Ascending aorta (tissue), 2 donors: ENCODE data around the gene EIF4G3. TPM values are rescaled to one million over a fixed set of nuclear protein-coding genes. Genes with fewer than 3 reads are reported as not detected.

Source experiments
- DNase-seq, 2 donors: peaks; one replicate each; pipeline ENCODE4 v3.0.0-alpha.2; 2019; ENCODE audit warnings: low spot score in 2 of 2
- H3K27ac ChIP-seq, 2 donors: fragments of 200-600 bp; sonication (generic); one replicate each; pipeline ENCODE4 v1.5.1; 2016 to 2017; ENCODE audit warnings: mild to moderate bottlenecking in 1 of 2
- H3K27me3 ChIP-seq: fragments of 200-600 bp; sonication (generic); one replicate; pipeline ENCODE4 v1.5.1; 2017
- H3K36me3 ChIP-seq, 2 donors: fragments of 200-600 bp; sonication (generic); one replicate each; pipeline ENCODE4 v1.5.1; 2016
- H3K4me1 ChIP-seq, 2 donors: fragments of 200-600 bp; sonication (generic); one replicate each; pipeline ENCODE4 v1.5.1; 2016 to 2017; ENCODE audit warnings: mild to moderate bottlenecking in 1 of 2
- H3K4me3 ChIP-seq, 2 donors: fragments of 200-600 bp; sonication (generic); one replicate each; pipeline ENCODE4 v1.5.1; 2016 to 2017; ENCODE audit warnings: mild to moderate bottlenecking in 1 of 2
- H3K9me3 ChIP-seq, 2 donors: fragments of 200-600 bp; sonication (generic); one replicate each; pipeline ENCODE4 v1.5.1; 2016
- intact Hi-C: fragments of 100-400 bp; cut with DNase I; formaldehyde crosslinking; loops from one replicate; pipeline ENCODE4 v1.15.1; 2023
- total RNA-seq: library from RNA; depleted of rRNA; stranded (reverse); fragments of >200 nt; gene quantifications from one replicate; pipeline ENCODE4 v1.1.0, GENCODE V29; 2016
- TF ChIP-seq, protein P1 (sequence below), 3 experiments: fragments of 200-600 bp in 2 of 3; fragments of 450-650 bp in 1 of 3; sonication (generic) in 2 of 3; IDR thresholded peaks; one replicate each; pipeline ENCODE4 v1.5.1; 2016 to 2019; ENCODE audit warnings: antibody characterized with exemption in 3 of 3, mild to moderate bottlenecking in 1 of 3, moderate library complexity in 1 of 3

The EIF4G3 gene
- total RNA-seq, 1 donor from 2014 or later, result 33.7 TPM

DNA sequence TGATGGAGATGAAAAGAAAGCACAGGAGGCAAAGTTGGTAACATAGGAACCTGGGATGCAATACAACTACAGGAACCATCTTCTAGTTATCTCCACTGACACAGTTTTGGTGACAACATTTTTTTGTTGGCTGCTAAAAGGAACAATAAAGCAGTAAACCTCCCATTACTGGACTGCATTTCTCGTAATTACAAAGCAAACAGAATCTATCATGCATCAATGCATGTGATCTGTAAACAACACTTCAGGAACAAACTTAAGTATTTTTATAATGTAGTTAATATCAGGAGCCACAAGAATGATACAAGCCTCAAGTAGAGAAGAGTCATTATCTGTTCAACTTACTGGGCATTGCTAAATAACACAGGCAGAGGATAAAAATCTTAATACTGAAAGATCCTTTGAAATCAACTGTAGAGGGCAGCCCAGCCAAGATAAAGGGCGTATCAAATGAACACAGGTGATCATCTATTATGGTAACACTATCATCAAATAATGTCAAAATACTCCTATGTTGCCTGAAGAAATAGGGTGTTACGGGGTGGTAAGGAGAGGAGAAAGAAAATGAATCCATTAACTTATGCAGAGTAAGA is 193.3 kb downstream of the EIF4G3 start:
- no peak overlapping the region for H3K4me3 ChIP-seq
- H3K4me1 ChIP-seq, result no peaks in the 10 kb centered on the region
- intact Hi-C loops, result loop anchor here (2.0 kb wide), 1 partner anchor 211 kb away; no protein-coding TSS in a partner anchor
- H3K9me3 ChIP-seq, result no peaks in the 10 kb centered on the region
- no peaks in the 10 kb centered on the region for H3K27me3 ChIP-seq
- TF ChIP-seq, protein P1, sequence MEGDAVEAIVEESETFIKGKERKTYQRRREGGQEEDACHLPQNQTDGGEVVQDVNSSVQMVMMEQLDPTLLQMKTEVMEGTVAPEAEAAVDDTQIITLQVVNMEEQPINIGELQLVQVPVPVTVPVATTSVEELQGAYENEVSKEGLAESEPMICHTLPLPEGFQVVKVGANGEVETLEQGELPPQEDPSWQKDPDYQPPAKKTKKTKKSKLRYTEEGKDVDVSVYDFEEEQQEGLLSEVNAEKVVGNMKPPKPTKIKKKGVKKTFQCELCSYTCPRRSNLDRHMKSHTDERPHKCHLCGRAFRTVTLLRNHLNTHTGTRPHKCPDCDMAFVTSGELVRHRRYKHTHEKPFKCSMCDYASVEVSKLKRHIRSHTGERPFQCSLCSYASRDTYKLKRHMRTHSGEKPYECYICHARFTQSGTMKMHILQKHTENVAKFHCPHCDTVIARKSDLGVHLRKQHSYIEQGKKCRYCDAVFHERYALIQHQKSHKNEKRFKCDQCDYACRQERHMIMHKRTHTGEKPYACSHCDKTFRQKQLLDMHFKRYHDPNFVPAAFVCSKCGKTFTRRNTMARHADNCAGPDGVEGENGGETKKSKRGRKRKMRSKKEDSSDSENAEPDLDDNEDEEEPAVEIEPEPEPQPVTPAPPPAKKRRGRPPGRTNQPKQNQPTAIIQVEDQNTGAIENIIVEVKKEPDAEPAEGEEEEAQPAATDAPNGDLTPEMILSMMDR (IDR thresholded peaks at IDR 0.05), result no peak
- no peak for DNase-seq
- H3K27ac ChIP-seq, result no peak overlapping the region
- no peaks in the 10 kb centered on the region for H3K36me3 ChIP-seq

DNA sequence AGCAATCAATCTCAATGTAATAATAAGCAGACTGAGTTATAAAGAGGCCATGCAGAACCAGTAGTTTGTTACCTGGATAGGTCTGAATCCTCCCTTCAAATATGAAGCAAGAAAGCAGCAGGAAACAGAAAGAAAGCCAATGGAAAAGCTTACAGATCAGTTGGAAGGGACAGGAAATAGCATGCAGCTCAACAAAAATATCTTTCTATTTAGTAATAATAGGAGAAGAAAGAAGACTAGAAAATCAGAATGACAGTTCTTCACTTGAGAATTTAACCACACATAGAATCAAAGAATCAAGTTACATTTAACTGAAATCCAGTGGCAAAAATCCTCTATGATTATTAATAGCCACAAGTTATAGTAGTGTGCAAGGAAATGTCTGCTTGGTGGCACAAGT is 194.4 kb downstream of the EIF4G3 start:
- H3K4me1 ChIP-seq, result no peaks in the 10 kb centered on the region
- H3K36me3 ChIP-seq, result no peaks in the 10 kb centered on the region
- no peaks in the 10 kb centered on the region for H3K27me3 ChIP-seq
- no peak overlapping the region for H3K4me3 ChIP-seq
- TF ChIP-seq, protein P1 (IDR thresholded peaks at IDR 0.05), result no peak
- DNase-seq, result no peak
- intact Hi-C loops, result loop anchor here (2.0 kb wide), 1 partner anchor 212 kb away; no protein-coding TSS in a partner anchor
- H3K27ac ChIP-seq, result no peak overlapping the region
- H3K9me3 ChIP-seq, result no peaks in the 10 kb centered on the region

DNA sequence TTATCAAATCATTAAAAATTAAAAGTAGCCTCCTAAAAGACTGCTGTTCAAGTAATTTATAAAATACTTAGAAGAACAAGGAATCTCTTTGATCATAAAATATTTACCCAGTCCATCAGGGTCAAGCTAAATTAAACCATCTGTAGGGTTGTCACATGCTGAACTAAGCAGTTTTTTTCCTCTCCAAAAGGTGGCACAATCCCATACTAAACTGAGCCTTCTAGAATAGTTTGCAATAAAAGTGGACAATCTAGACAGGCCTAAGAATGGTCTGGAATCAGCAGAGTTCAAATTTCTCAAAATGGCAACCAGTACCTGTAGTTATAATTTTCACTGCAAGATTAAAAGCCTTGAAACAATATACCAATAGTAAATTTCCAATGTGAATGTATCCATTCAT is 194.8 kb downstream of the EIF4G3 start:
- no peaks in the 10 kb centered on the region for H3K9me3 ChIP-seq
- no peaks in the 10 kb centered on the region for H3K36me3 ChIP-seq
- DNase-seq, result no peak
- no peak overlapping the region for H3K27ac ChIP-seq
- intact Hi-C loops, result loop anchor here (2.0 kb wide), 1 partner anchor 213 kb away; no protein-coding TSS in a partner anchor
- no peaks in the 10 kb centered on the region for H3K4me1 ChIP-seq
- H3K4me3 ChIP-seq, result no peak overlapping the region
- TF ChIP-seq, protein P1 (IDR thresholded peaks at IDR 0.05), result peak; percentile 24 to 51 (median 27)
- no peaks in the 10 kb centered on the region for H3K27me3 ChIP-seq

DNA sequence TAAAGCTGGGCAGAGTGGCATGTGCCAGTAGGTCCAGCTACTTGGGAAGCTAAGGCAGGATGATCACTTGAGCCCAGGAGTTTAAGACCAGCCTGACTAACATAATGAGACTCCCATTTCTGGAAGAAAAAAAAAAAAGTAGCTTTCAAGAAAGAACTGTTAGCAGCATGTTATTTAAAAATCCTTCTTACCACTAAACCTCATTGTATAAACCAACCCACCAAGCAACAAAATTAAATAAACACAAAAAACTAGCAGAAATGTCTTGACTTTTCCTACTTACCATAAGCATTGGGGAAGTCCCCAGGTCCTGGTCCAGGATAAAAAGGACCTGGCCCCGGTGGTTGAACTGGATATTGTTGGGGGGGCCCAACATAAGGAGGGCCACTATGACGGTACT is 196.6 kb downstream of the EIF4G3 start:
- no peaks in the 10 kb centered on the region for H3K36me3 ChIP-seq
- DNase-seq, result no peak
- no peak overlapping the region for H3K27ac ChIP-seq
- H3K27me3 ChIP-seq, result no peaks in the 10 kb centered on the region
- no peaks in the 10 kb centered on the region for H3K4me1 ChIP-seq
- intact Hi-C loops, result no loop called here
- TF ChIP-seq, protein P1 (IDR thresholded peaks at IDR 0.05), result no peak
- no peaks in the 10 kb centered on the region for H3K9me3 ChIP-seq
- H3K4me3 ChIP-seq, result no peak overlapping the region

DNA sequence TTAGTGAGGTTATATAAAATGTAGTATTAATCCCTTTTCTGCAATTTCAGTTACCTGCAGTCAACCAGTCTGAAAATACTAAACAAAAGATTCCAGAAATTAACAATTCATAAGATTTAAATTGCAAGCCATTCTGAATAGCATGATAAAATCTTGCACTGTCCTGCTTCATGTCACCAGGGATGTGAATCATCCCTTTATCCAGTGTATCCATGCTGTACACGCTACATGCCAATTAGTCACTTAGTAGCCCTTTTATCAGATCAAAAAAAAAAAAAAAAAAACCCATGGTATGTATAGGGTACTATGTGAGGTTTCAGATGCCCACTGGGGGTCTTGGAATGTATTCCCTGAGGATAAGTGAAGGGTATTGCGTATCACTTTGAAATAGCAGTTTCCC is 198.3 kb downstream of the EIF4G3 start:
- DNase-seq, result no peak
- TF ChIP-seq, protein P1 (IDR thresholded peaks at IDR 0.05), result no peak
- Histone ChIP-seq H3K27ac (no peak overlapping the region), H3K9me3 (no peaks in the 10 kb centered on the region), H3K4me1 (no peaks in the 10 kb centered on the region), H3K27me3 (no peaks in the 10 kb centered on the region), H3K4me3 (no peak overlapping the region), H3K36me3 (no peaks in the 10 kb centered on the region)
- intact Hi-C loops, result no loop called here
